HepG2 (cell line): Measurements from ENCODE around the gene RPTOR. TPM values are rescaled to one million over a fixed set of nuclear protein-coding genes. Genes with fewer than 3 reads are reported as not detected.
A peak's percentile ranks its signal among the peaks of the same experiment; 100 is the strongest.

ENCODE experiments used
- CC2D1A ChIP-seq: sonication (generic); formaldehyde crosslinking; IDR thresholded peaks from 2 replicates; pipeline ENCODE4 v1.8.1; 2023; ENCODE audit warnings: mild to moderate bottlenecking, missing genetic modification reagents
- DPF2 ChIP-seq: sonication (generic); formaldehyde crosslinking; IDR thresholded peaks from 2 replicates; pipeline ENCODE4 v1.4.0; 2020; ENCODE audit warnings: mild to moderate bottlenecking, low read depth, missing genetic modification reagents, borderline replicate concordance
- ERF ChIP-seq: IDR thresholded peaks from 2 replicates; pipeline ENCODE4 v1.6.1; 2018; ENCODE audit warnings: missing biosample characterization, missing genetic modification reagents
- FOXC1 ChIP-seq: sonication (generic); formaldehyde crosslinking; IDR thresholded peaks from 2 replicates; pipeline ENCODE4 v1.8.0; 2022; ENCODE audit warnings: mild to moderate bottlenecking, missing genetic modification reagents, borderline replicate concordance
- HHEX ChIP-seq: IDR thresholded peaks from 2 replicates; pipeline ENCODE4 v1.6.1; 2016; ENCODE audit warnings: control low read depth
- HMGA1 ChIP-seq: sonication (generic); formaldehyde crosslinking; conservative IDR thresholded peaks from 2 replicates; pipeline ENCODE4 v1.4.0; 2020; ENCODE audit warnings: missing genetic modification reagents
- HNRNPL ChIP-seq: fragments of 200-400 bp; formaldehyde crosslinking; IDR thresholded peaks from 2 replicates; pipeline ENCODE4 v1.6.1; 2017; ENCODE audit warnings: mild to moderate bottlenecking, low read depth, low read length
- KAT2B ChIP-seq: fragments of 150-350 bp; IDR thresholded peaks from 2 replicates; pipeline ENCODE4 v1.6.1; 2014; ENCODE audit warnings: low read depth, low read length, borderline replicate concordance
- KLF11 ChIP-seq: IDR thresholded peaks from 2 replicates; pipeline ENCODE4 v1.6.1; 2016; ENCODE audit warnings: missing compliant biosample characterization
- NCOA1 ChIP-seq: sonication (generic); formaldehyde crosslinking; IDR thresholded peaks from 2 replicates; pipeline ENCODE4 v1.9.0; 2021; ENCODE audit warnings: missing genetic modification reagents
- PRPF4 ChIP-seq: fragments of 200-400 bp; formaldehyde crosslinking; IDR thresholded peaks from 2 replicates; pipeline ENCODE4 v1.6.1; 2016; ENCODE audit warnings: low read length, low read depth; ENCODE audit not compliant: poor library complexity, severe bottlenecking
- RBAK ChIP-seq: sonication (generic); formaldehyde crosslinking; IDR thresholded peaks from 2 replicates; pipeline ENCODE4 v1.5.1; 2020; ENCODE audit warnings: mild to moderate bottlenecking, missing genetic modification reagents
- RFXANK ChIP-seq: IDR thresholded peaks from 2 replicates; pipeline ENCODE4 v1.6.1; 2016
- THAP11 ChIP-seq: IDR thresholded peaks from 2 replicates; pipeline ENCODE4 v1.6.1; 2016; ENCODE audit warnings: missing biosample characterization, missing genetic modification reagents
- ZFP62 ChIP-seq: sonication (generic); formaldehyde crosslinking; IDR thresholded peaks from 2 replicates; pipeline ENCODE4 v1.4.0; 2020; ENCODE audit warnings: missing genetic modification reagents
- ZNF10 ChIP-seq: sonication (generic); formaldehyde crosslinking; IDR thresholded peaks from 2 replicates; pipeline ENCODE4 v1.4.0; 2020; ENCODE audit warnings: mild to moderate bottlenecking, low read depth, missing genetic modification reagents, borderline replicate concordance
- ZNF235 ChIP-seq: sonication (generic); formaldehyde crosslinking; IDR thresholded peaks from 2 replicates; pipeline ENCODE4 v1.8.1; 2023; ENCODE audit warnings: mild to moderate bottlenecking, missing genetic modification reagents, borderline replicate concordance
- ZNF264 ChIP-seq: sonication (generic); formaldehyde crosslinking; IDR thresholded peaks from 2 replicates; pipeline ENCODE4 v1.4.0; 2020; ENCODE audit warnings: missing genetic modification reagents
- ZNF34 ChIP-seq: sonication (generic); formaldehyde crosslinking; IDR thresholded peaks from 2 replicates; pipeline ENCODE4 v1.4.0; 2020; ENCODE audit warnings: mild to moderate bottlenecking, missing genetic modification reagents, borderline replicate concordance
- ZNF530 ChIP-seq: sonication (generic); formaldehyde crosslinking; IDR thresholded peaks from 2 replicates; pipeline ENCODE4 v1.5.0; 2020; ENCODE audit warnings: low read depth, mild to moderate bottlenecking, missing genetic modification reagents
- ZNF878 ChIP-seq: sonication (generic); formaldehyde crosslinking; IDR thresholded peaks from 2 replicates; pipeline ENCODE4 v1.8.1; 2023; ENCODE audit warnings: mild to moderate bottlenecking, missing genetic modification reagents, moderate library complexity
- polyA plus RNA-seq, 8 experiments: library from polyadenylated mRNA; depleted of rRNA in 3 of 8; stranded (reverse) in 7 of 8; unstranded in 1 of 8; fragments of >200 nt; fragmentation: Illumina TruSeq in 4 of 8; extraction: Trizol in 4 of 8; gene quantifications; 2 replicates each; pipeline versions ENCODE4 v1.2.1 to v1.2.3, GENCODE V29; 2011 to 2016; ENCODE audit warnings: low read depth in 4 of 8, missing spikeins in 1 of 8, mixed read lengths in 1 of 8; ENCODE audit not compliant: insufficient read depth in 1 of 8
- total RNA-seq, 5 experiments: library from RNA; depleted of rRNA; stranded (reverse); fragments of >200 nt; fragmentation: Illumina TruSeq; extraction: Trizol; gene quantifications; 2 replicates each; pipeline ENCODE4 v1.2.3, GENCODE V29; 2016; ENCODE audit warnings: low read depth in 1 of 5
- TF ChIP-seq, protein P1 (sequence below): sonication (generic); formaldehyde crosslinking; IDR thresholded peaks from 2 replicates; pipeline ENCODE4 v1.8.1; 2023; ENCODE audit warnings: mild to moderate bottlenecking, moderate library complexity, missing genetic modification reagents
- TF ChIP-seq, protein P2 (sequence below): sonication (generic); formaldehyde crosslinking; IDR thresholded peaks from 2 replicates; pipeline ENCODE4 v1.4.0; 2020; ENCODE audit warnings: mild to moderate bottlenecking, missing genetic modification reagents
- TF ChIP-seq, protein P3 (sequence below): sonication (generic); formaldehyde crosslinking; IDR thresholded peaks from 2 replicates; pipeline ENCODE4 v1.4.0; 2020; ENCODE audit warnings: missing genetic modification reagents
- TF ChIP-seq, protein P4 (sequence below): sonication (generic); formaldehyde crosslinking; IDR thresholded peaks from 2 replicates; pipeline ENCODE4 v1.8.0; 2022; ENCODE audit warnings: missing genetic modification reagents, mild to moderate bottlenecking, borderline replicate concordance

RPTOR gene
- total and polyA plus RNA-seq, 2 of the 13 experiments (the other 11 are each of a cell fraction or from before 2014, with no cell fraction given), result 6.6 to 25.3 TPM

DNA sequence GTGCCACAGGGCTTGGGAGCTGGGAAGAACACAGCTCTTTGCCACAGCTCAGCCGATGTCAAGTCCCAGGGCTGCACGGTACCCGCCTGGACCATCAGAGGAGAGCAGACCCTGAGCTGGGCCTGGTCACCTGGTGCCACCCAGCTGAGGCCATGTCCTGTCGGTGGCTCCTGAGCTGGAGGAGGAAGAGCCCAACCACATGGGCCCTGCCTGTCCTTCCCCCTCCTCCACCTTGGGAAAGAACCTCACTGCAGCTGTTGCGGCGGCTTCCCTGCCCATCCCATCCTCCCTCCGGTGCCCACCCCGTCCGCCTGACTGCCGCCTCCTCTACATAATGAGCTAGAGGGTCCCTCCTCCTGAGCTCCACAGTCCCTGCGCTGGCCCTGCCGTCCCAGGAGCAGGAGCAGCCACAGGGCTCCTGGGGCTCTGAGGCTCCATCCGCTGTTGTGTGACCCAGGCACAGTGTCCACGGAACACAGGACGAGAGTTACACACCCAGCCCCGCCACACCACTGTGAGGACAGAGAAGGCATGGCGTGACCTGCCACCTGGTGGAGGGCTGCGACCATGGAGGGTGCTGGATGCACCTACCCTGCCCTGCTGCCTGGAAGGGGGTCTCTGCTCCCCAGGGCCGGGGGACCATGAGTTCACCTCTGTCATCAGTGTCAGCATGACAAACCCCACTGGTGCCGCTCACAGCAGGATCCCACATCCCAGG lies 425.6 kb downstream of the RPTOR start (continued):
- TF ChIP-seq, protein P1, sequence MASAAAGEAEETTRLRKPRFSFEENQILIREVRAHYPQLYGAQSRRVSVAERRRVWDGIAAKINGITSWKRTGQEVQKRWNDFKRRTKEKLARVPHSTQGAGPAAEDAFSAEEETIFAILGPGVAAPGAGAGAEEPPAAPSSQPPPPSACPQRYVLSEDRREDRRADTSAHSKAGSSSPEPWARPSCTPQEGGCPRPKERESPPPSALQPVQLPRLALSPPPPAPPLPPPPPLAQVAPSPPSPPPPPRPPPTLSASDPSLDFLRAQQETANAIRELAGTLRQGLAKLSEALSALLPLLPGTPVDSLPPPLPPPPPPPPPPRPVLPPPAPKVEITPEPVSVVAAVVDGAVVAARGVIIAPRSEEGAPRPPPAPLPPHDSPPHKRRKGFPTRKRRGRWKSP (CRISPR knock-in tag), result no peak
- peak; percentile 62; the same call in 1 of the 2 replicates for TF ChIP-seq NCOA1 (CRISPR knock-in tag)
- TF ChIP-seq THAP11 (CRISPR knock-in tag), result no peak
- TF ChIP-seq HHEX, result no peak
- TF ChIP-seq ERF, result no peak
- no peak for TF ChIP-seq HMGA1 (CRISPR knock-in tag)
- TF ChIP-seq, protein P2, sequence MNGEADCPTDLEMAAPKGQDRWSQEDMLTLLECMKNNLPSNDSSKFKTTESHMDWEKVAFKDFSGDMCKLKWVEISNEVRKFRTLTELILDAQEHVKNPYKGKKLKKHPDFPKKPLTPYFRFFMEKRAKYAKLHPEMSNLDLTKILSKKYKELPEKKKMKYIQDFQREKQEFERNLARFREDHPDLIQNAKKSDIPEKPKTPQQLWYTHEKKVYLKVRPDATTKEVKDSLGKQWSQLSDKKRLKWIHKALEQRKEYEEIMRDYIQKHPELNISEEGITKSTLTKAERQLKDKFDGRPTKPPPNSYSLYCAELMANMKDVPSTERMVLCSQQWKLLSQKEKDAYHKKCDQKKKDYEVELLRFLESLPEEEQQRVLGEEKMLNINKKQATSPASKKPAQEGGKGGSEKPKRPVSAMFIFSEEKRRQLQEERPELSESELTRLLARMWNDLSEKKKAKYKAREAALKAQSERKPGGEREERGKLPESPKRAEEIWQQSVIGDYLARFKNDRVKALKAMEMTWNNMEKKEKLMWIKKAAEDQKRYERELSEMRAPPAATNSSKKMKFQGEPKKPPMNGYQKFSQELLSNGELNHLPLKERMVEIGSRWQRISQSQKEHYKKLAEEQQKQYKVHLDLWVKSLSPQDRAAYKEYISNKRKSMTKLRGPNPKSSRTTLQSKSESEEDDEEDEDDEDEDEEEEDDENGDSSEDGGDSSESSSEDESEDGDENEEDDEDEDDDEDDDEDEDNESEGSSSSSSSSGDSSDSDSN (CRISPR knock-in tag), result 0 out of 2 replicates have a peak, but pooled peaks have one; percentile 13
- no peak for TF ChIP-seq ZNF10 (CRISPR knock-in tag)
- no peak for TF ChIP-seq DPF2 (CRISPR knock-in tag)
- 0 out of 2 replicates have a peak, but pooled peaks have one; percentile 1 for TF ChIP-seq HNRNPL
- TF ChIP-seq, protein P3, sequence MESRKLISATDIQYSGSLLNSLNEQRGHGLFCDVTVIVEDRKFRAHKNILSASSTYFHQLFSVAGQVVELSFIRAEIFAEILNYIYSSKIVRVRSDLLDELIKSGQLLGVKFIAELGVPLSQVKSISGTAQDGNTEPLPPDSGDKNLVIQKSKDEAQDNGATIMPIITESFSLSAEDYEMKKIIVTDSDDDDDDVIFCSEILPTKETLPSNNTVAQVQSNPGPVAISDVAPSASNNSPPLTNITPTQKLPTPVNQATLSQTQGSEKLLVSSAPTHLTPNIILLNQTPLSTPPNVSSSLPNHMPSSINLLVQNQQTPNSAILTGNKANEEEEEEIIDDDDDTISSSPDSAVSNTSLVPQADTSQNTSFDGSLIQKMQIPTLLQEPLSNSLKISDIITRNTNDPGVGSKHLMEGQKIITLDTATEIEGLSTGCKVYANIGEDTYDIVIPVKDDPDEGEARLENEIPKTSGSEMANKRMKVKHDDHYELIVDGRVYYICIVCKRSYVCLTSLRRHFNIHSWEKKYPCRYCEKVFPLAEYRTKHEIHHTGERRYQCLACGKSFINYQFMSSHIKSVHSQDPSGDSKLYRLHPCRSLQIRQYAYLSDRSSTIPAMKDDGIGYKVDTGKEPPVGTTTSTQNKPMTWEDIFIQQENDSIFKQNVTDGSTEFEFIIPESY, result 0 out of 2 replicates have a peak, but pooled peaks have one; percentile 20
- TF ChIP-seq ZNF530, result no peak
- TF ChIP-seq KLF11 (CRISPR knock-in tag), result no peak
- TF ChIP-seq, protein P4, sequence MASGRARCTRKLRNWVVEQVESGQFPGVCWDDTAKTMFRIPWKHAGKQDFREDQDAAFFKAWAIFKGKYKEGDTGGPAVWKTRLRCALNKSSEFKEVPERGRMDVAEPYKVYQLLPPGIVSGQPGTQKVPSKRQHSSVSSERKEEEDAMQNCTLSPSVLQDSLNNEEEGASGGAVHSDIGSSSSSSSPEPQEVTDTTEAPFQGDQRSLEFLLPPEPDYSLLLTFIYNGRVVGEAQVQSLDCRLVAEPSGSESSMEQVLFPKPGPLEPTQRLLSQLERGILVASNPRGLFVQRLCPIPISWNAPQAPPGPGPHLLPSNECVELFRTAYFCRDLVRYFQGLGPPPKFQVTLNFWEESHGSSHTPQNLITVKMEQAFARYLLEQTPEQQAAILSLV (CRISPR knock-in tag), result no peak
- no peak for TF ChIP-seq ZNF878 (CRISPR knock-in tag)
- TF ChIP-seq KAT2B, result no peak
- TF ChIP-seq RFXANK (CRISPR knock-in tag), result no peak
- TF ChIP-seq ZNF264, result no peak
- no peak for TF ChIP-seq CC2D1A
- TF ChIP-seq FOXC1, result peak; percentile 60; the same call in 1 of the 2 replicates
- no peak for TF ChIP-seq RBAK (CRISPR knock-in tag)
- 0 out of 2 replicates have a peak, but pooled peaks have one; percentile 42 for TF ChIP-seq ZNF235
- no peak for TF ChIP-seq PRPF4
- TF ChIP-seq ZFP62 (CRISPR knock-in tag), result no peak
- 0 out of 2 replicates have a peak, but pooled peaks have one; percentile 58 for TF ChIP-seq ZNF34 (CRISPR knock-in tag)
